Hematopoietic multipotent progenitor cell treated with erythropoietin and hydrocortisone succinate and interleukin-3 and kit ligand, for 8 days (in vitro differentiated cells): ENCODE results near the gene BRME1.

Experiments
- DNase-seq: peaks from one replicate; pipeline ENCODE4 v3.0.0-alpha.2; 2015

BRME1 gene

DNA sequence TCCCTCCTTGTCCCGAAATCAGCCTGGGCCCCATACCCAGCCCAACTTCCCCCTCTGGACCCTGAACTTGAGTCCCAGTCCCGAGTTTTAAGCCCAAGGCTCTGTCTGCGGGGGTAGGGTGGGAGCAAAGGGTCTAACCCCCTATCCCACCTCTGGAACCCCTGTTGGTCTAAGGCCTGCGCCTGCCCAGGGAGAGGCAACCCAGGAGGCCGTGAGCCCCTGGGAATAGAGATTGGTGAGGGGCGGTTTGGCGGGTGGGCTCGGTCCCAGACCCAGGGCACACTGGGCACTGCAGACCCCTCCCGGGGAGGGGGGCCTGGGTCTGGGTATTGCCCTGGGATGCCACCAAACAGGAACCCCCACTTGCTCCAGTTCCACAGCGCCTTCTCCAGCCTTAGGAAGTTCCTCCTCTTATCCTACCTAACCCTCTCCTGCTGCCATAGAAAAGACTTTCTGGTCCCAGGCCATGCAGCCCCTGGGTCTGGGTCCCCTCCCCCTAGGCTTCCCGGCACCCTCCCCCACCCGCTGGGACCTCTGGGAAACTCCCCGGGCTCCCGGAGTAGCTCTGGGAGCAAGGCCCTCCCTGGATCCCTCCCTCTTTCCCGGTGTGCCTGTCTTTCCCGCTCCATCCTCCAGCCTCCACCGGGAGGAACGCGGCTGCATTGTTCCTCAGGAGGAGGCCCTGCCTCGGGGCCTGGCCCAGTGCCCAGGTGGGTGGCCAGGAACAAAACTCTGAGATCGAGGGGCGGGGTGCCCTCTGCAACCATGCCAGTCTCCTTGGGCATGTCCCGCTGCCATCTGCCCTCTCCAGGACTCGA is 62.6 kb downstream of the BRME1 start:
- DNase-seq: peak; percentile 52

DNA sequence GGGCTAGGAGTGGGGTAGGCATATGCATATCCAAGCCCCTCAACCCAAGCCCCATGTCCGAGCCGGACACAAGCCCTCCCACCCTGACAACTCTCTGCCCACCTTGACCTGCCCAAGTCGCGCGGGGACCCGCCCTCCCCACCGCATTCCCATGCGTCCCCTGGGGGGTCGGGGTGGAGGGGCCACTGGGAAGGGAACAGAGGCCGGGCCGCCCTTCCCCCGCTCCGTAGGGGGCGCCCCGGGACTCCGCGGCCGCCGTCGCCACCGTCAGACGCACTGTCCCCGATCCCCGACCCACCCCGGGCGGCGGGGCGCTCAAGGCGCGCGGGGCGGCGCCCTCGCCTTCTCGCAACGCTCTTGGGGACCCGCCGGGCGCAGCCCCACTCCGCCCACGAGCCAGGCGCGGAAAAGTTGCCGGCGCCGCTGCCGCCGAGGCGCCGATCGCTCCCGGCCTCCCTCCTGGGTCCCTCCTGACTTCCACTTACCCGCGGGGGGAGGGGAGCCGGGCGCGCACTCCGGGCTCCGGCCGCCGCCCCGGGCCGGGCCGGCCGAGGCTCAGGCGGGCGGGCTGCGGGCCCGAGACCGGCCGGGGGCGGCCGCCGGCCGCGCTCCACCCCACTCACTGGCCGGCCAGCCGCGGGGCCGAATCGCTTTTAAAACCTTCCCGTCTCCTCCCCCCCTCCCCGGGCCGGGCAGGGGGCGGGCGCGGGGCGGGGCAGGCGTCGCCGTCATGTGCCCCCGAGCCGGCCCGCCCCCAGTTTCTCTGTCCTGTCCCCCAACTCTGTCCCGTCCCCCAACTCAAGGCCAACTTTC is 63.4 kb downstream of the BRME1 start:
- peak; percentile 59 for DNase-seq

DNA sequence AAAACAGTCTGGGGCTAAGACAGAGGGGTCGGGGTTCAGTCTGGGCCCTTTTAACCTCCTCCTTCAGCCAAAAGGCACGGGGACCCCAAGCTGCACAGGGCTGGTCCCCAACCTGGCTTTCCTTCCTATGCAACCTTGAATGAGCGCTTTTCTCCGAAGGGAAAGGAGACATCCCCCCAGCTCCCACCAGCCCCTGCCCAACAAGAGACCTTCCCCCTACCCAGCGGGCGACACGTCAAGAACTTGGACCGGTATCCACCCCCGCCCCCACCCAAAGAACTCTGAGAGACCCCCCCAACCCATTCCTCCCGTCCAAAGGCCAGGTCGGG is 64.0 kb downstream of the BRME1 start:
- DNase-seq: no peak

DNA sequence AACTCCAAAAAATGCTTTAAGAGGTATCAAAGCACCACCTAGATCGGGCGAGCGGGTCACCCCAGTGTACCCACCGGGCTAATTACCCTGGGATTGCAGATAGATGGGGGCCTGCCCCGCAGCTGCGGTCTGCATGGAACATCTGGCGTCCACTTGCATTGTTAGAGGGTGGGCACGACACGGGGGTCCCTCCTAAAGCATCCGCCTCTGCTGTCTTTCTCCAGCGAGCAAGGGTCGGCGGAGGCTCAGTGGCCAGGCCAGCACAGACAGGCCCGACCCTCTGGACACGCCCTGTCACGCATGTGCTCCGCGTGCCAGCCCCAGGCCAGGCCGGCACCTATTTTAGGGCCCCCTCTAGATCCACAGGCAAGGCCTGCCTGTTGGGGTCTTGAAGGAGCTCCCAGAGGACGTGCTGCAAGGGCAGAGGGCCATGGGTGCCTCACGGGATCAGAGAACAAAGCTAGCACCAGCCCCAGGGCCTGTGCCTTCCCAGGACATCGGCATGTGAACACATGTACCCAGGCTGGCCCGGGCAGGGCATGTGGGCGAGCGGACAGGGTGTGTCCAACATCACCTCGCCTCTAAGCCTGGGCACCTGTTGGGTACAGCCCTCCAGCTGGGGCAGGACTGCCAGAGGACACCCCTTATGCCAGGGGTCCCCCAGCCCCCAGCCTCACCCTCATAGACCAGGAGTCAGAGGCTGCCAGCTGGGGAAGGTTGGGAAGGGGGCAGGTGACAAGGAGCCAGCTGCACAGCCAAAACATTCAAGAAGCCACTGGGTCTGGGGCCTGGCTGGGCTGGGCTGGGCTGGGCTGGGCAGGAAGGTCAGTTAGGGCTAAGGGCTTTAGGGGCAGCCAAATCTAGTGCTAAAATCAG is 64.6 kb downstream of the BRME1 start:
- DNase-seq: peak; percentile 66

DNA sequence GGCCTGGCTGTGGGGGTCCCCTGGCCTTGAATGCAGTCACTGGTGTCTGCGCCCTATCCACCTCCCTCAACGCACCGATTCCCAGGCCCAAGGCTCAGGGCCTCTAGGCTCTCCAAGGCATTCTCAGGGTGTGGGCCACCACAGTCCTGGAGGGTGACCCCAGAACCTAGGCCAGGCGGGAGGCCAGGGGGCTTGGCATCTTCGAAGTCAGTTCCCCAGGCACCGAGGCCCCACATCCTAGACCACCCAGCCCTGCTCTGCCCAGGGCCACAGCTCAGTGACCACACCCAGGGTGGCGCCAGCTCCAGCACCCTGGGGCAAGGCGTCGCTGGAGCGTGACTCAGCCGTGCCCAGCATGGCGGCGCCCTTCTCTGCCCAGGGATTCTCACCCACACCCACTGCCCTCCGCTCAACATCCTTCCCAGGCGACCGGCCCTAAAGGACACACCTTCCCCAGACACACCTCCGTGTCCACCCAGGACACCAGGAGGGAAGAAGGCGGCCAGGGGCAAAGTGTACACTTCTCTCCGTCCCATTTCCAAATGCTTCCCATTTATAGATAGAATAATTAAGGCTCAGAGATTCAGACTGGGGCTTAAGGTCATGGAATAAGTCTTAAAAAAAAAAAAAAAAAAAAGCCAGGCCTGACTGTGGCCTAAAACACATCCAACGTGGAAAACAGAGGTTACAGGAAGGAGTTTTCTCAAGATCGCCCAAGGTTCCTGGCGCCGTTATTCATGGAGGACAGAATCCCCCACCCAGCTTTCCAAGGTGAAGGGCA is 65.4 kb downstream of the BRME1 start:
- peak; percentile 73 for DNase-seq

DNA sequence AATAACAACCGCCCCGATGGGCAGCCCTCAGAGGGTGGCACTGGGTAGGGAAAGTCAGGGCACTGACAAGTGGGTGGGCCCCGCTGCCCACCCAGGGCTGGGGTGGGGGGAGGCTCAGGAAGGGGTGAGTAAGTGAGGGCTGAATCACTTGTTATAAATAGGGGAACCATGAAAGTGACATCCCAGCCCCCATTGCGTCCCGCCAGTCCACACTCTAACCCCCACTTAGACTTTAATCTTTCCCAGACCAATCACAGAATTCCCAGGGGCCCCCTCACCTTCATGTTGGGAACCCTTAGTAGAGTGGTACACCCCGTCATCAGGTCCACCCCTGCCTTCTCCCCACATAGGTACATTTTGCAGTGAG is 66.0 kb downstream of the BRME1 start:
- no peak for DNase-seq

DNA sequence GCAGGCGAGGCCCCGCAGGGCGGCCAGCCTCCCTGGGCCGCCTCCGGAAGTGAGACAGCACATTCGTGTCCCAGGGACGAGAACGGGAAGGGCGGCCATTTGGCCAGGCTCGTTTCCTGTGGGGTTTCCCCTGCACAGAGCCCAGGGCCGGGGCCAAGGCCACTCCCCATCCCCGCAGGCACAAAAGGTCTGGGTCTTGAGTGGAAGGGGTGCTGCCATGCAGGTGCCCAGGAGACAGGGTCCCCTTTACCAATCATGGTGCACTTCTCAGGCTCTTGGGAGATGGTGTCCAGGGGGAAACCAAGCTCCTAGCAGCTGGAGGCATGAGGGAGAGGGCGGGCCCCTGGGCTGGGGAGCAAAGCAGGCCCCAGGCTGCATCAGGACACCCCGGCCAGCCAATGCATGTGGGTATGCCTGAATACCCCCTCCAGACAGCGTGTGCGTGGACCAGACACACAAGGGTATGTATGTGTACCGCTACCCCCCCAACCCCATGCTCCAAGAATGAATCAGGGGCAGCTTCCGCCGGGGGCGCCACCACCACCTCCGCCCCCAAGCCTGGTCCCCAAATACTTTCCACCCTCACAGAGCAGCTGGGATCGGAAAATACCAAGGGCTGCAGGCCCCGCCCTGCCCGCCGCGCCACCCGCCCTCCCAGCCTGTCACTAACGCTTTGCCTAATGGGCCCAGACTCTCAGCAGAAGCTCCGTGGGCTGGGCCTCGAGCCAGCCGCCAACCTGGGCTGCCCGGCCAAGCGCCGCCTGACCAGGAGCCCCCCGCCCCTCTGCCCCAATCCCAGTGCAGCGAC is 66.6 kb downstream of the BRME1 start:
- peak; percentile 89 for DNase-seq

DNA sequence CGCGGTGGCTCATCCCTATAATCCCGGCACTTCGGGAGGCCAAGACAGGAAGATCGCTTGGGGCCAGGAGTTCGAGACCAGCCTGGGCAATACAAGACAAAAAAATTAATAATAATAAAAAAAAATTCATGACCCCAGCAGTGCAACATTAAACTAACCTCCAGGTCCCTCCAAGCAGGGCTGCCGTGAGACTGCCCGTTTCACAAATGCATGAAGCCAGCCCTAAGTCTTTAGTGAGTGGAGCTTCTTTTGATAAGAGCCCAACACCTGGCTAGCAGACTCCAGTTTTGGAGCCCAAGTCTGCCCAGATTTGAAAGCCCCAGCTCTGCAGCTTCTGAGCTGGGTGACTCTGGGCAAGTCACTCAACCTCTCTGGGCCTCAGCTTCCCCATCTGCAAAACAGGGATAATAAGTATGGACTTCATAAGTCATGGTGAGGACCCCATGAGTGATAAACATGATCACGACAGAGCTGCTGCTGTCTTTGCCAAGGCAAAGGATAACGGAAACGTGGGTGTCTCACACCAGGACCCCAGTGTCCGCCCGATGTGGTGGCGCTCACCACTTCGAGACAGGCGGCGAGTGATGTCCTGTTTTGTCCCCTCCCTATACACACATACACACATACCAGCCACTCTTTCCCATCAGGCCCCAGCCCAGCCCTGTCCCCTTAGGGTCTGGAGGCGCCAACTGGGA is 67.3 kb downstream of the BRME1 start:
- DNase-seq: no peak

DNA sequence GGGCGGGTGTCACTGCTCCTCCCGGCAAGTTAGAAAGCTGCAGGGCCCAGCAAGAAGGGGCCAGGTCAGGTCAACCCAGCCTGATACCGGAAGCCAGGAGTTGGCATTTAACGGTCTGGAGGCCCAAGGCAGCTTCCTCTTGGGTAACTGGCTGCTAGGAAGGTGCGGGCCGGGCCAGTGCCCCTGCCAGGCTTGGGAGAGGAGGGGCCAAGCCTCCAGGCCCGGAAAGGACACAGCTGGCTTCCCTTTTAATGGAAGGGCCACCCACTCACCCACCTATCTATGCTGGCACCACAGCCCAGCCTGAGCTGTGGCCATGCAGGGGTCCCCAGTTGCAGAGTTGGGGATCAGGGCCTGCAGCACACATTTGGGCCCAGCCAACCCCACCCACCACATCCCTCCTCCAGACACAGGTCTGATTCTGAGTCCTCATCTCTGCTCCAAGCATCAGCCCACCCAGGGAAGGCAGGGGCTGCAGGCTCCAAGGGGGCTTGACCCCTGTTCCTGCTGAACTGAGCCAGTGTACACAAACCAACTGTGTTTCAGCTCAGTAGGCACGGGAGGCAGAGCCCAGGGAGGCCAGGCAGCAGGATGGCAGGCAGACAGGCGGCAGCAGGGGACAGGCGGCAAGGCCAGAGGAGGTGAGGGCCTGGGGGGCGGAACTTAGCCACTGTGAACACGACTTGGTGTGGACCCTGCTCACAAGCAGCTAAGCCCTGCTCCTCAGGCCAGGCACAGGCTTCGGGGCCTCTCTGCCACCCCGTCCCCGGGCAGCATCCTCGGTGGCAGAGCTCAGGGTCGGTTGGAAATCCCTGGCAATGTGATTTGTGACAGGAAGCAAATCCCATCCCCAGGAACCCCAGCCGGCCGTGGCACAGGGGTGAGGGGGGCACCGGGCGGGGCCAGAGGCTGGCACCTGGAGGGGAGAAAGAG is 69.9 kb downstream of the BRME1 start:
- peak; percentile 80 for DNase-seq

DNA sequence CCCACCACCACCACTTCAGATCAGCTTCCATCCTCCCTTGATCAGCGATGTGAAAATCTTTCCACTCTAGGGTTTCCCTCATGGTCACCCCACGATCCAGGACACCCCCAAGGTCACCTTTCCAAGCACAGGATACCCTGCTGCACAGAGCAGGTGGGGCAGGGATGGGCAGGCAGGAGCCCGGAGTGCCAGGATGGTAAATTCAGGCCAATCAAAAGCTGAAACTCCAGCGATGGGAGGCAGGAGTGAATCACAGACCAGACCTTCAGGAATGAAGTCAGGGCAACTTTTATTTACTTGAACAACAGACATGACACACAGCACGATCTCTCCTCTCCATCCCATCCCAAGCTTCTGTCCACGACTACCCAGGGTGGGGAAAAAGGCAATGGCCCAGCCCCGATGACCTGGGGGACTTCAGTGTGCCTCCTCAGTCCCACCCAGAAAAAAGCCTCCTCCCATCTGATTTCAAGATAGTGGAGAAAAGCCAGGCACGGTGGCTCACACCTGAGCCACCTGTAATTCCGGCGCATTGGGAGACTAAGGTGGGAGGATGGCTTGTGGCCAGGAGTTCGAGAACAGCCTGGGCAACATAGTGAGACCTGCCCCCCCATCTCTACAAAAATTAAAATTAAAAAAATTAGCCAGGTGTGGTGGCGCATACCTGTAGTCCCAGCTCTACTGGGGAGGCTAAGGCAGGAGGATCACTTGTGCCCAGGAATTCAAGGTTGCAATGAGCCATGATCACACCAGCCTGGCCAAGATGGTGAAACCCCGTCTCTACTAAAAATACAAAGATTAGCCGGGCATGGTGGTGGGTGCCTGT is 71.5 kb downstream of the BRME1 start:
- no peak for DNase-seq

DNA sequence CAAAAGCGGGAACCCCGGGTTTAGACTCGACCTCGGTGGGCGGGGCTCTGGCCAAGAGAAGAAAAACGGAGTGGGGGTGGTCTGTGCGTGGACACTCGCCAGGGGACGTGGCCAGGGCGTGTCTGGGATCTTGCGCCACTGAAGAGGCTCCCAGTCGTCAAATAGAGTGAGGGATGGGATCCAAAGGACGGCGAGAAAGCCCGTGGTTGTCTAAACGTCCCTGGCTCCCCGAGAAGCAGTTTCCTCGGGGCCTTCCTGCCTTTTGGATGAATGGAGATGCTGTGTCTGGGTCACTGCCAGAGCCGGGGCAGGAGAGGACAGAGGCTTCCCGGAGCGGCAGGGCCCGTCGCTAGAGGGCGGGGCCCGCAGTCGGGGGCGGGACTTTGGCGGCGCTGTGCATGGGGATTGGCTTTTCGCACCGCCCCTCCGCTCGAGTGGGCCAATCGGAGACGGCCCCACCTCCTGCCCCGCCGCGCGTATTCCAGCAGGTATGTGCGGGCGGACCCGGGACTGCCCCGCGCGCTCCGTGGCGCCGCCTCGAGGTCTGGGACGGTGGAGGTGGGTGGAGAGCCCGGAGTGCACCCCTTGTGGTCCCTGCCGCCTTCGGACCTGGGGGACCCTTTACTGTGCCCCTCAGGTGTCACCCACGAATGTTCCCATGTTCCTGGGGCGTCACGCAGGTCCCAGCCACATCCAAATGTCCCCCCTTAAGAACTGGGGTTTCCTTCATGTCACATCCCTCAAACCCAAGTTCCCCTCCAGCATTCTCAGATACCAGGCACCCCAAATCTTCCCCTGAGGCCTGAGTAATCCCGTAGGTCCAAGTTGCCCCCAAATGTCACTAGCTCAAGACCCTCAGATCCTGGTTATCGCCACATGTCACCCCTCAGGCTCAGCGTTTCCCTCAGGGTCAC is 72.3 kb downstream of the BRME1 start:
- peak; percentile 89 for DNase-seq
